Subcutaneous adipose tissue (tissue), 4 donors: ENCODE data around the gene EMILIN1. TPM values are rescaled to one million over a fixed set of nuclear protein-coding genes. Genes with fewer than 3 reads are reported as not detected.

Source experiments
- total RNA-seq, 4 donors: library from RNA; depleted of rRNA; stranded (reverse); fragments of >200 nt; gene quantifications; one replicate each; pipeline ENCODE4 v1.1.0, GENCODE V29; 2016
- TF ChIP-seq, protein P1 (sequence below): fragments of 450-650 bp; IDR thresholded peaks from one replicate; pipeline ENCODE4 v1.5.1; 2016; ENCODE audit warnings: low read depth, mild to moderate bottlenecking, control low read depth, antibody characterized with exemption, moderate library complexity

The EMILIN1 gene
- total RNA-seq, 4 donors from 2014 or later: 21.0 to 51.6 (median 33.5) TPM

DNA sequence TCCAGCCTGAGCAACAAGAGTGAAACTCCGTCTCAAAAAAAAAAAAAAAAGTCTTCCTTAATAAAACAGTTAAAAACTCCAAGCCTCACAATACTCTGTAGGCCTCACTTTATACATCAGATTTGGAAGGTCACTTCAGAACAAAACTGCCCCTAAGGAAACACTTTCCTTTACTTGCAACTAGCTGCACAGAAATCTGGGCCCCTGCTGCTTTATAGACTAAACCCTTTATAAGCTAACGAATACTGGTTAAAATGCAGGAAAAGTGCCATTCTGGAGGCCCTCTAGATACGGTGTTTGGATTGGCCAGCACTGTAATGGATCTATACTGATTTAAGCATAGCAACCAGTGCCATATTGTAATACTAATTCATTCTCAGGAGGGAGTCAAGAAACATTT is 46.7 kb downstream of the EMILIN1 start:
- TF ChIP-seq, protein P1, sequence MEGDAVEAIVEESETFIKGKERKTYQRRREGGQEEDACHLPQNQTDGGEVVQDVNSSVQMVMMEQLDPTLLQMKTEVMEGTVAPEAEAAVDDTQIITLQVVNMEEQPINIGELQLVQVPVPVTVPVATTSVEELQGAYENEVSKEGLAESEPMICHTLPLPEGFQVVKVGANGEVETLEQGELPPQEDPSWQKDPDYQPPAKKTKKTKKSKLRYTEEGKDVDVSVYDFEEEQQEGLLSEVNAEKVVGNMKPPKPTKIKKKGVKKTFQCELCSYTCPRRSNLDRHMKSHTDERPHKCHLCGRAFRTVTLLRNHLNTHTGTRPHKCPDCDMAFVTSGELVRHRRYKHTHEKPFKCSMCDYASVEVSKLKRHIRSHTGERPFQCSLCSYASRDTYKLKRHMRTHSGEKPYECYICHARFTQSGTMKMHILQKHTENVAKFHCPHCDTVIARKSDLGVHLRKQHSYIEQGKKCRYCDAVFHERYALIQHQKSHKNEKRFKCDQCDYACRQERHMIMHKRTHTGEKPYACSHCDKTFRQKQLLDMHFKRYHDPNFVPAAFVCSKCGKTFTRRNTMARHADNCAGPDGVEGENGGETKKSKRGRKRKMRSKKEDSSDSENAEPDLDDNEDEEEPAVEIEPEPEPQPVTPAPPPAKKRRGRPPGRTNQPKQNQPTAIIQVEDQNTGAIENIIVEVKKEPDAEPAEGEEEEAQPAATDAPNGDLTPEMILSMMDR: no peak

DNA sequence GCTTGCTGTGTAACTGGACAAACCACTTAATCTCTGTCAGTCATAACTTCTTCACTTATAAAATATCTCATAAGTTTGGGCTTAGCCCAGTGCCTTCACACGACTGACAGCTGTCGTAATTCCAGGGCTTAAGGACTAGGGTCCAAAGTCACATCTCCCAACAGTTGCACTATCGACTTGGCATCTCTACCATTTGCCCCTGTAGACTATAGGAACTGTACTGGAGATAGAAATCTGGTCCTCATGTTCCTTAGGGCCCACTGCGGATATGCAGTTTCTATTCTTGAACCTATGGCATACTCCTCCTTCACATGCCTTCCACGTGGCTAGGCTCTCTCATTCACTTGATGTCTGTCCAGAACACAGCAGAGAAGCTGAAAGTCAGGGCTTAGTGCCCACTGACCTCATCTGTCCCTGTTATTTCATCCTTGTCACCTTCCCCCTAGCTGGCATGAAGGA is 47.9 kb downstream of the EMILIN1 start:
- TF ChIP-seq, protein P1: no peak

DNA sequence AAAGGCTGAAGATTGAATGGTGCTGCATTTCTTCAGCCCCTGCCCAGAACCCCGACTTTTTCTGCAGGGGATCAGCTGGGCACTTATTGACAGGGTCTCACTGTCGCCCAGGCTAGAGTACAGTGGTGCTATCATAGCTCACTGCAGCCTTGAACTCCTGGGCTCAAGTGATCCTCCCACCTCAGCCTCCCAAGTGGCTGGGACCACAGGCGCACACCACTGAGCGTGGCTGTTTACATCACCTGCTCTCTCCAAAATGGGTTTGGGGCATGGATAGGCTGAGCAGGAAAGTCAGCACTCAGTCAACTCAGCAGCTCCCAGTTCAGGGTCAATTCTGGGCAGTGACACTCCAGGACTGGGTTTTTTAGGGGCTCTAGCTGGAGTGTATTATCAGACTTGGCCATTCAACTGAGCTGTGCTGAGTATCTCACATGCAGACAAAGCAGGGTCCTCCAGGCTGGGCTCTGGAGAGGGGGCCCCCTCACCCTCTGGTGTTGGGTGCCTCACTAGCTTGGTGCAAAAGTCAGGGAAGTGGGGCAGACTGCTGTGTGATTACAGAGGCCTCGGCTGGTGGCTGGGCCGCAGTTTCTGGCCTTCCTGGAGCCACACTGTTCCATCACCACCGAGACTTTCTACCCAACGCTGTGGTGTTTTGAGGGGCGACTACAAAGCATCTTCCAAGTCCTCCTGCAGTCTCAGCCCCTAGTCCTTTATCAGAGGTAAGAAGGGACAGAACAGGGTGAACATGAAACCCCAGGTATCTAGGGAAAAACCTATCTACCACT is 49.7 kb downstream of the EMILIN1 start:
- TF ChIP-seq, protein P1: no peak

DNA sequence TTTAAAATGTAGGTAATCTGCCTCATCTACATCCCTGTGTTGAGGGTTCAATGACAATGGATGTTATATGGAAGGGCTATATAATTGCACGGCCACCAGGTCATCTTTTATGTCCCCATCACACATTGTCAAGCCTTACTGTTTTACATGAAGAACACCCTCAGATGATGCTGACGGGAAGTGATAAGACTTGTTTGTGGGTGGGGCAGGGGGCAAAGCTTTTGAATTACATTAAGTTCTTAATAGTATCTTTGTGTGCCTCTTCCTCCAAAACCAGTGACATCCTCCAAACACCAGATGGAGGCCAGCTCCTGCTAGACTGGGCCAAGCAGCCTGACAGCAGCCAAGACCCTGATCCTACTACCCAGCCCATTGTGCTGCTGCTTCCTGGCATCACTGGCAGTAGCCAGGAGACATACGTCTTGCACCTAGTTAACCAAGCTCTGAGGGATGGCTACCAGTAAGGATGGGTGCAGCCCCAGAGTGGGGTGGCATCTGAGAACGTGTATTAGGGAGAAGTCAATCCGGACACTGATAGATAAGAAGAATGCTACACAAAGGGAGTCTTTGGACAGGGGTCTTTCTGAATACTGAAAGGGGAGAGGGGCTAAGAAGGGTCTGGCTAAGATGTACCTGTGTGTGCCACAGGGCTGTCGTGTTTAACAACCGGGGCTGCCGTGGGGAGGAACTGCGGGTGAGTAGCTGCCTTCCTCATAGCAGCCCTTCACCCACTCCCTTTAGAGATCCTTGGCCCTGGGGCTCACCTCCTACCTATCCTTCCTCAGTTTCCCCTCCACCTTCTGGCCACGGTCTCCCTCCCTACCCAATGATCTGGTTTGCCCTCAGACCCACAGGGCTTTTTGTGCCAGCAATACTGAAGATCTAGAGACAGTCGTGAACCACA is 50.5 kb downstream of the EMILIN1 start:
- TF ChIP-seq, protein P1: no peak

DNA sequence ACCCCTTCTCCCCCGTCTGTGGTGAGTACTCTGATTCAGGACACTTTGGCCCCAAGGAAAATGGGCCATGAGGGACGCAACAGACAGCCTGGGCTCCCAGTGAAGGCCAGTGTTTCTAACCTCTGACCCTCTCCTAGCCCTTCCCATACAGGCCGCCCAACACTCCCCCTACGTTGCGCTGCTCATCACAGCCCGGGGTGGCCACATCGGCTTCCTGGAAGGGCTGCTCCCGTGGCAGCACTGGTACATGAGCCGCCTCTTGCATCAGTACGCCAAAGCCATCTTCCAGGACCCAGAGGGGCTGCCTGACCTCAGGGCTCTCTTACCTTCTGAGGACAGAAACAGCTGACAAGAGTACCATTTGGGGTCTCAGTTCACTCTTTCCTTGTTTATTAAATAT is 52.0 kb downstream of the EMILIN1 start:
- TF ChIP-seq, protein P1: no peak

DNA sequence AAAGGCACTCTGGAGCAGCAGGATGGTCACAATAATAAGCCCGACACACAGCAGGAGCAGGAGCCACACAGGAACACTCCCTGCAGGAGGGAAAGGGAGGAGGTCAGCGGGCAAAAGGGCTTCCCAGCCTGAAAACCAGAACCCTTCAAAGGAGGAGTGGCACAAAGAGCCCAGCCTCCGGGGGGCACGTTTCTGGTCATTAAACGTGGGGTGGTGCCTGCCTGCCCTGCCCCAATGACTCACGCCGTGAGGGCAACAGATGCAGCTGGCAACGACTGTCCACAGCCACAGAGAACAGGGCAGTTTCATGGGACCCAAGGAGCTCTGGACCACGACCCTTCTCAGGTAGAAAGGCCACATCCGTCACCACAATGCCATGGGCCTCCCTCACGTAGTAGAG is 53.0 kb downstream of the EMILIN1 start:
- TF ChIP-seq, protein P1: no peak
